Small intestine (tissue), 7 donors: ENCODE data around the gene TEX29. TPM values are rescaled to one million over a fixed set of nuclear protein-coding genes. Genes with fewer than 3 reads are reported as not detected.

ENCODE experiments used
- DNase-seq, 2 donors: peaks; one replicate each; pipeline versions ENCODE4 v3.0.0 to v3.0.0-alpha.2; 2013
- FAIRE-seq: peaks from 2 replicates; lab custom pipeline; 2012; peaks lifted over from hg19 to GRCh38; lab: Jason Lieb, UNC
- H3K27ac ChIP-seq, 3 donors: one replicate each; pipeline ENCODE4 v1.5.1; 2013; ENCODE audit warnings: low read length in 2 of 3, mild to moderate bottlenecking in 2 of 3, control low read depth in 1 of 3, inconsistent platforms in 1 of 3, low read depth in 1 of 3, moderate library complexity in 1 of 3
- H3K27me3 ChIP-seq, 3 donors: one replicate each; pipeline ENCODE4 v1.6.1; 2013; ENCODE audit warnings: low read length in 3 of 3, inconsistent platforms in 1 of 3; ENCODE audit not compliant: control insufficient read depth in 3 of 3, insufficient read depth in 3 of 3
- H3K36me3 ChIP-seq, 3 donors: one replicate each; pipeline ENCODE4 v1.6.1; 2013; ENCODE audit warnings: low read length in 3 of 3, inconsistent platforms in 1 of 3, low read depth in 1 of 3, mild to moderate bottlenecking in 1 of 3, moderate library complexity in 1 of 3; ENCODE audit not compliant: control insufficient read depth in 3 of 3, insufficient read depth in 2 of 3
- H3K4me1 ChIP-seq, 3 donors: one replicate each; pipeline ENCODE4 v1.6.1; 2013; ENCODE audit warnings: low read length in 2 of 3, inconsistent platforms in 1 of 3, low read depth in 1 of 3, mild to moderate bottlenecking in 1 of 3, moderate library complexity in 1 of 3; ENCODE audit not compliant: control insufficient read depth in 3 of 3, insufficient read depth in 2 of 3
- H3K4me3 ChIP-seq, 3 donors: one replicate each; pipeline ENCODE4 v1.5.1; 2013; ENCODE audit warnings: low read length in 3 of 3, control low read depth in 1 of 3, inconsistent platforms in 1 of 3, low read depth in 1 of 3, mild to moderate bottlenecking in 1 of 3, moderate library complexity in 1 of 3
- H3K9me3 ChIP-seq, 2 donors: one replicate each; pipeline ENCODE4 v1.6.1; 2013; ENCODE audit warnings: low read depth in 1 of 2, low read length in 1 of 2; ENCODE audit not compliant: control insufficient read depth in 2 of 2, insufficient read depth in 1 of 2
- WGBS, 3 donors: extraction: QIAGEN DNeasy Blood & Tissue Kit; methylation state at CpG; one replicate each; pipeline ENCODE4 v1.1.7; 2013; 5-methylcytosine and 5-hydroxymethylcytosine counted together
- polyA plus RNA-seq, 4 donors: library from polyadenylated mRNA; stranded (reverse) in 3 of 4; unstranded in 1 of 4; fragments of 200-250 nt in 3 of 4; fragments of 120-200 nt in 1 of 4; gene quantifications; one replicate each; pipeline versions ENCODE4 v1.2.1 to v1.2.3, GENCODE V29; 2013
- donor health status: healthy with polysubstance abuse.
- donor health status: control.
- donor health status: control.
- donor health status: Bipolar disorder and iron deficiency.
- donor health status: healthy.

TEX29 gene
- polyA plus RNA-seq, 4 donors = 0.15 to 5.8 (median 1.7) TPM

DNA sequence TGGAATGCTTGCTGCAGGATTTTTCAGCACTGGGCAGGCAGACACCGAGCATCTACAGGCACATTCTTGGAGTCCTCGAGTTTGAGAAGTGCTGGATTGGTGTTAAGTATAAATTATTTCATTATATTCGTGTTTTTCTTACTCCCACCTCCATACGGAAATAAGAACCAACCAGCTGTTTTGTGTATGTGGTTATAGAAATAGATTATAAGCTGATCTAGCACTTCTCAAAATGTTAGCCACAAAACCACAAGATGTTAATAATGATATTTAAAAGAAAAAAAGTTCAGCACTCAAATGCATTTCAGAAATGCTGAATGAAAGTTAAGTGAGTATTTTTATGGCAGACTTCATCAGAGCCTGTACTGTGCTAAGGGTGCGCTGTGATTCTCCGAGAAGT lies 24.0 kb upstream of the TEX29 start:
- Histone ChIP-seq H3K9me3 (no peaks in the 10 kb centered on the region), H3K27ac (no peak overlapping the region), H3K4me1 (peaks cover 0 to under 1% (median 0%) of the 10 kb centered on the region in 3 donors), H3K27me3 (no peaks in the 10 kb centered on the region), H3K36me3 (peaks cover 5 to 40% (median 13%) of the 10 kb centered on the region in 3 donors), H3K4me3 (no peak overlapping the region)
- FAIRE-seq (no peak), DNase-seq (peak in 1 of 2 donors; percentile 14)
- WGBS, 3 donors = 66 to 87% (median 76%) methylated on average over 6 of the region's 6 CpGs

DNA sequence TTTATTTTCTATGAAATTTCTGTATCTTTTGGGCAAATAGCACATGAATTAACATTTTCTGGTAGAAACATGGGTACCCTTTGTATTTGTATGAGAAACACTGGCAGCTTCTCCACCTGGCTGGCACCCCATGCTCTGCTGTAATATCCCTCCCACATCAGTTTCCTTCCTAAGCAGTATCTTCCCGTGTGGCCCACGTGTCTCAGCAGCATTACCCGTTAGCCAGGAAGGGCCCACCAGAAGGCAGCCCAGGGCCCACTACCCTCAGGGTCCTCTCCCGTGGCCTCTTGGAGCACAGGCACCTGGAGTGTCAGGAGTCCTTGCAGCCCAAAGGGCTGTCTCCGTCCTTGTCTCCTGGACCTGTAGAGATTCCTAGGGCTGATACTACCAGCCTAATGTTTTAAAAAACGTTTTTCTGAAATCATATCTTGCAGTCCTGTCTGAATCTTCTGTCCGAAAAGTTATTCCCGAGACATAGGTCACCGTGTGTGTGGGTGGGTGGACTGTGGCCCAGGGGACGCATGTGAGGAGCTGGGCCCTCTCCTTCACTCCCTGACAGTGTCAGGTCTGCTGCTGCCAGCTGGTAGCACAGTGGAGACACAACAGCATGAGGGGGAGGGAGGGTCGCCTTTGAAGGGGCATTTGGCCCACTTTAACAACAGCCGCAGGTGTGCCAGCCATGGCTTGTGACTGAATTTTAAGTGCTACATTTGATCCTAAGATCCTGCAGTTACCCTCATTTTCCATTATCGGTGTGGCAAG lies 22.0 kb upstream of the TEX29 start:
- WGBS, 3 donors = 89 to 91% (median 89%) methylated on average over 13 of the region's 13 CpGs
- Histone ChIP-seq H3K4me3 (no peak overlapping the region), H3K27ac (no peak overlapping the region), H3K27me3 (no peaks in the 10 kb centered on the region), H3K4me1 (no peaks in the 10 kb centered on the region), H3K36me3 (peaks cover 8 to 48% (median 13%) of the 10 kb centered on the region in 3 donors), H3K9me3 (no peaks in the 10 kb centered on the region)
- no peak for DNase-seq
- FAIRE-seq = no peak

DNA sequence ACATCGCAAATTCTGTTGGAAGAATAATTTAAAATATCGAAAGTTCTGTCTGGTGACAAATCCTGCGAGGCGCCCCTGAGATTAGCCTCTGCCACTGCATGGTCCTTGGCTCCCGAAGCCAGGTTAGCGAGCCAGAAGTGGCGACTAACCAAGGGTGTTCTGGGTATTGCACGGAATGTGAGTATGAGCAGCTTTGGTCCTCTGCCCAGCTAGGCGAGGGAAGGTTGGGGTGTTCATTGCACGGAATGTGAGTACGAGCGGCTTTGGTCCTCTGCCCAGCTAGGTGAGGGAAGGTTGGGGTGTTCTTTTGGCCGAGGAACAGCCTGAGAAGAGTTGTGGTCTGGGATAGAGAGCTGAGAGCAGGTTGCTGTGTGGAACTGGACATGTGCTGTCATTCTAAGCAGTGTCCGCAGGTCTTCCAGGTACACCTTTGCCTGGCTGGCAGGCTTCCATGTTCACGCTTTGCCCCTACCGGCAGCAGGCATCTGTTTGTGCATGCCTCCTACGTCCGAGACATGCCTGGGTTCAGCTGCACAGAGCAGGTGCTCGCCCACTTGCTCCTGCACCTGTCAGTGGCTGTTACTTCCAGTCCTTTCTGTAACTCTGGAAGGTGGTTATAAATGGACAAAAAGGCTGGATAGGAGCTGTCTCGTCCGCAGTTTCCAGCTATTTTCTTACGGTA lies 18.3 kb upstream of the TEX29 start:
- no peak for DNase-seq
- no peak overlapping the region for H3K27ac ChIP-seq
- 96 to 98% (median 96%) methylated on average over 22 of the region's 22 CpGs for WGBS, 3 donors
- H3K27me3 ChIP-seq = no peaks in the 10 kb centered on the region
- no peaks in the 10 kb centered on the region for H3K9me3 ChIP-seq
- H3K4me3 ChIP-seq = no peak overlapping the region
- H3K4me1 ChIP-seq = no peaks in the 10 kb centered on the region
- H3K36me3 ChIP-seq = peaks cover 21 to 64% (median 24%) of the 10 kb centered on the region in 3 donors
- no peak for FAIRE-seq

DNA sequence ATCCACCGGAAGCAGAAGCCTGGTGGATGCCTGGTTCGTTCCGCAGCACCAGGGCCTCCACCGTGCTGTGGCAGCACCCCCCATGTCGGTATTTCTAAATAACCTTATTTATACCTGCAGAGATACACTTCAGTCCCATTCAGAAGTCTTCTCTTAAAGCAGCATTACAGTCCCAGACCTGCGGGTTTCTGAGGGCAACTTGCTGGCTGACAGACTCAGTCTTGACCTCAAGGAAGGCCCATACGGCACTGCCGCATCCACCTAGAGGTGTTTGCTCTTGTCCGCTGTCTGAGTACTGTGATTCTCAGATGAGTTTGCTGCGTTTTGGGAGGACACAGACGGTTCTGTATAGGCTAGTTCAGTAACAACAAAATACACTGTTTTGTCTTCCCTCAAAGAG lies 16.9 kb upstream of the TEX29 start:
- Histone ChIP-seq H3K36me3 (peaks cover 21 to 65% (median 22%) of the 10 kb centered on the region in 3 donors), H3K27me3 (no peaks in the 10 kb centered on the region), H3K4me1 (no peaks in the 10 kb centered on the region), H3K4me3 (no peak overlapping the region), H3K27ac (no peak overlapping the region), H3K9me3 (peaks cover 0 to 6% of the 10 kb centered on the region in 2 donors)
- 96 to 98% (median 97%) methylated on average over 11 of the region's 11 CpGs for WGBS, 3 donors
- DNase-seq = no peak
- FAIRE-seq = no peak

DNA sequence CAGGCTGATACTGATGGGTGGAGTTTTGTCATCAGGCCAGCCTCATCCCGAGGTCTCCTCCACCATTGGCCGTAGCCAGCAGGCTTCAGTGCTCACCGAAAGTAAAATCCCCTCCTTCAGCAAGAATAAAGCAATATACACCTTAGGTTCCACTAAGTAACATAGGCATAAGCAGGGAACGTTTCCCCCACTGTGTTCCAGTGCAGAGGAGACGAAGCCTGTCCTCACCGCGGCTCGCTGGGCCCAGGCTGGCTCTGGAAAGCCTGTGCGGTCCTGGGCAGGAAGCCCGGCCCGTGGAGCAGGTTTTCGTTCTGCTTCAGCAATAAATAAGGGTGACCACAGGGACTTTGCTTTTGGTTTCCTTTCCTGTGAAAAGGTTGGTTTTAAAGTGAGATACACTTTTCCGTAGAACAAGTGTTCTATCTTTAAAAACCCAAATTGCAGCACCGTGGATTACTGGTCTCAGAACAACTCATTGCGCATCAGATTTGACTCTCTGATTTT lies 16.3 kb upstream of the TEX29 start:
- H3K27ac ChIP-seq = peak overlapping the region in 1 of 3 donors; percentile 29
- H3K4me3 ChIP-seq = no peak overlapping the region
- peaks cover 21 to 65% (median 22%) of the 10 kb centered on the region in 3 donors for H3K36me3 ChIP-seq
- no peaks in the 10 kb centered on the region for H3K4me1 ChIP-seq
- no peak for FAIRE-seq
- peaks cover 0 to 6% of the 10 kb centered on the region in 2 donors for H3K9me3 ChIP-seq
- 69 to 91% (median 82%) methylated on average over 15 of the region's 15 CpGs for WGBS, 3 donors
- no peaks in the 10 kb centered on the region for H3K27me3 ChIP-seq
- DNase-seq = peak in 1 of 2 donors; percentile 11

DNA sequence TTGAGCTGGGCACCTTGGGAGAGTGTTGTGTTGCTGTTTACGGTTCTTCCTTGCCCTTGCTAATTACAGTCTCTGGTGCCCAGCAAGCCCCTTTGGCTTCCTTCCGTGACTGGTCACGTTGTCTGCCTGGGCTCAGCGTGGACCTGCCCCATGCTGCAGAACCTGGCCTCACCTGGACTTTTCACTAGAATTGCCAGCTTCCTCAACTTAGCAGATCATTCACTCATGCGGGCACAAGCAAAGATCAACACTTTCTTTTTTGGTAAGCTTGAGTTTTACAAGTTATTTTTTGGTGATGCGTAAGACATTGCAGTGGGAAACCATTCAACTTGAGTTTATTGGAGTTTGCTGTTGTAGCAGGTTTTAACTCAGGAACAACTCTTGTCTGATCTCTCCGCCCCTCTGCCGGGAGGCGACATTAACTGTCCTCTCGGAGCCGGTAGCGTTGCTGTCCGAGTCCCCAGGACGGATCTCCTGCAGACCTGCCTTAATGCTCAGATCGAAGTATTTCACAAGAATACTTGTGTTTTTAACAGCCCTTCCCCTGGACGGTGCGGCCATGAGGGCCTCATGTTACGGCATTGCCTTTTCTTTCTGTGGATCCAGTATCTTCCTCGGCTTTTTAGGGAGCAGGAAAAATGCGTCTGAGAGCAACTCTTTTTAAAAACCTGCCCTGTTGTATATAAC lies 15.7 kb upstream of the TEX29 start:
- FAIRE-seq = no peak
- H3K27ac ChIP-seq = peak overlapping the region in 1 of 3 donors; percentile 29
- H3K4me1 ChIP-seq = no peaks in the 10 kb centered on the region
- no peak for DNase-seq
- peaks cover 21 to 61% (median 22%) of the 10 kb centered on the region in 3 donors for H3K36me3 ChIP-seq
- no peaks in the 10 kb centered on the region for H3K27me3 ChIP-seq
- peaks cover 0 to 6% of the 10 kb centered on the region in 2 donors for H3K9me3 ChIP-seq
- no peak overlapping the region for H3K4me3 ChIP-seq
- WGBS, 3 donors = 88 to 95% (median 93%) methylated on average over 20 of the region's 20 CpGs

DNA sequence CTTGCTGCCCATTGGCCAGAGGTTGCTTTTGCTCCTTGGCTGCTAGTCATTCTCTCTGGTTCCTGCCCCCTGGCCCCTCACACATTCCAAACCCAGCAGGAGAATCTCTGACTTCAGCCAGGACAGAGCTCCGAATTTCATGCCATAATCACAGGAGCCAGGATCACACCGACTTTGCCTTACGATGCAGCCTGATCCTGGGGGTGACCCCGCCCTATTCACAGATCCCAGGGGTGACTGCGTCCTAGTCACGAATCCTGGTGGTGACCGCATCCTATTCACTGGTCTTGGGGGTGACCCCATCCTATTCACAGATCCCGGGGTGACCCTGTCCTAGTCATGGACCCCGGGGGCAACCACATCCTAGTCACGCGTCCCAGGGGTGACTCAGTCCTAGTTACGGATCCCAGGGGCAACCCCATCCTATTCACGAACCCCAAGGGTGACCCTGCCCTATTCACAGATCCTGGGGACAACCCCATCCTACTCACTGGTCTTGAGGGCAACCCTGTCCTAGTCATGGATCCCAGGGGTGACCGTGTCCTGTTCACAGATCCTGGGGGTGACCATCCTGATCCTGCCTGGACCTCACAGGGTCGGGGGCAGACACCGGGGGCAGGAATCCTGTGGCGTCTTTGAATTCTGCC lies 7.4 kb upstream of the TEX29 start:
- Histone ChIP-seq H3K27me3 (no peaks in the 10 kb centered on the region), H3K27ac (no peak overlapping the region), H3K36me3 (peaks cover 0 to 25% (median 2%) of the 10 kb centered on the region in 3 donors), H3K9me3 (peaks cover 0 to 32% of the 10 kb centered on the region in 2 donors), H3K4me1 (no peaks in the 10 kb centered on the region), H3K4me3 (no peak overlapping the region)
- WGBS, 3 donors = 98% methylated on average over 17 of the region's 17 CpGs
- no peak for DNase-seq
- no peak for FAIRE-seq
